HUES64 (cell line): ENCODE data around the gene TXLNB. TPM values are rescaled to one million over a fixed set of nuclear protein-coding genes. Genes with fewer than 3 reads are reported as not detected.

Source experiments
- H3K27ac ChIP-seq: 2 replicates; pipeline ENCODE4 v1.7.0; 2013; ENCODE audit warnings: low read depth, low read length, inconsistent platforms
- H3K27me3 ChIP-seq: 2 replicates; pipeline ENCODE4 v1.6.1; 2013; ENCODE audit warnings: mild to moderate bottlenecking, low read length; ENCODE audit not compliant: insufficient read depth
- H3K36me3 ChIP-seq: 2 replicates; pipeline ENCODE4 v1.6.1; 2013; ENCODE audit warnings: mild to moderate bottlenecking, low read length; ENCODE audit not compliant: insufficient read depth
- H3K4me1 ChIP-seq: 2 replicates; pipeline ENCODE4 v1.6.1; 2013; ENCODE audit warnings: mild to moderate bottlenecking, low read length, moderate library complexity; ENCODE audit not compliant: insufficient read depth
- H3K4me3 ChIP-seq: 2 replicates; pipeline ENCODE4 v1.5.1; 2013; ENCODE audit warnings: mild to moderate bottlenecking, low read length, moderate library complexity
- H3K9ac ChIP-seq: 2 replicates; pipeline ENCODE4 v1.6.1; 2013; ENCODE audit warnings: mild to moderate bottlenecking, low read depth, low read length
- H3K9me3 ChIP-seq: 2 replicates; pipeline ENCODE4 v1.6.1; 2013; ENCODE audit warnings: low read depth, low read length; ENCODE audit not compliant: insufficient read depth
- WGBS: fragments of 150-250, 120-280 bp; methylation state at CpG from one replicate; pipeline ENCODE4 v1.1.7; 2013; ENCODE audit warnings: missing lambda C conversion rate; 5-methylcytosine and 5-hydroxymethylcytosine counted together
- polyA plus RNA-seq, 2 experiments: library from polyadenylated mRNA; stranded (reverse); fragments of 50-300 nt; gene quantifications; one replicate each; pipeline ENCODE4 v1.2.3, GENCODE V29; 2013

Gene TXLNB
- polyA plus RNA-seq (2013, experiment 1 of 2) = 0.10 TPM
- polyA plus RNA-seq (2013, experiment 2 of 2) = 0.25 TPM

- Histone ChIP-seq H3K27me3 (no peaks in the 10 kb centered on the region), H3K4me3 (no peak within 1 kb of the TSS), H3K36me3 (no peaks in the 10 kb centered on the region), H3K9ac (no peak within 1 kb of the TSS), H3K4me1 (peaks cover 22% of the 10 kb centered on the region), H3K27ac (no peak within 1 kb of the TSS), H3K9me3 (no peaks in the 10 kb centered on the region)
- WGBS = 85% methylated on average over 6 of the region's 13 CpGs
These were observed at the start of gene TXLNB for GRCh38 chr6:139291813-139292619. TXLNB (minus strand) TSS chr6:139291998; CDS start chr6:139288899, 3,099 bp downstream.

DNA sequence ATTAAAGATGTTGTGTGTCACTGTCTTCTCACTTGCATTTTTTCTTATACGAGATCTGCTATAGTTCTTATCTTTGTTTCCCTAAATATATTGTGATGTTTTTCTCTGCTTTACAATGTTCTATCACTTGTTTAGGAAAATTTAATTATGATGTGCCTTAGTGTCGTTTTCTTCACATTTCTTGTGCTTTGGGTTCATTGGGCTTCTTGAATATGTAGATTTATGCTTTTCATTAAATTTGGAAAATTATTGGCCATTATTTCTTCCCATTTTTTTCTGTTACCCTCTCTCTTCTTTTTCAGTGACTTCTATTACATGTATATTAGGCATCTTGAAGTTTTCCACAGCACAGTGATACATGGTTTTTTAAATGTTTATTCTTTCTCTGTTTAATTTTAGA, 49.3 kb upstream of the TXLNB start:
- no peaks in the 10 kb centered on the region for H3K27me3 ChIP-seq
- no peaks in the 10 kb centered on the region for H3K36me3 ChIP-seq
- H3K9me3 ChIP-seq = no peaks in the 10 kb centered on the region
- H3K4me3 ChIP-seq = no peak overlapping the region
- 80% methylated on average over 1 of the region's 2 CpGs for WGBS
- peaks cover 6% of the 10 kb centered on the region; the same call in 1 of the 2 replicates for H3K4me1 ChIP-seq
- H3K27ac ChIP-seq = no peak overlapping the region
- H3K9ac ChIP-seq = no peak overlapping the region

GRCh38 chr6:139338795-139339194, 47.0 kb upstream of the TXLNB start:
- Histone ChIP-seq H3K27me3 (no peaks in the 10 kb centered on the region), H3K9ac (no peak overlapping the region), H3K4me1 (no peaks in the 10 kb centered on the region), H3K27ac (no peak overlapping the region), H3K4me3 (no peak overlapping the region), H3K36me3 (no peaks in the 10 kb centered on the region), H3K9me3 (no peaks in the 10 kb centered on the region)
- 95% methylated on average over 9 of the region's 9 CpGs for WGBS

GRCh38 chr6:139337830-139338229, 46.0 kb upstream of the TXLNB start:
- no peak overlapping the region for H3K27ac ChIP-seq
- WGBS = 87% methylated on average over 5 of the region's 5 CpGs
- no peaks in the 10 kb centered on the region for H3K4me1 ChIP-seq

GRCh38 chr6:139337001-139337400, 45.2 kb upstream of the TXLNB start:
- Histone ChIP-seq H3K27ac (no peak overlapping the region), H3K27me3 (no peaks in the 10 kb centered on the region), H3K9me3 (no peaks in the 10 kb centered on the region), H3K36me3 (no peaks in the 10 kb centered on the region), H3K4me3 (no peak overlapping the region), H3K4me1 (no peaks in the 10 kb centered on the region), H3K9ac (no peak overlapping the region)
- WGBS = 93% methylated on average over 1 of the region's 2 CpGs

More at GRCh38 chr6:139337830-139338229, 46.0 kb upstream of the TXLNB start:
- no peaks in the 10 kb centered on the region for H3K9me3 ChIP-seq
- H3K36me3 ChIP-seq = no peaks in the 10 kb centered on the region
- H3K4me3 ChIP-seq = no peak overlapping the region
- no peak overlapping the region for H3K9ac ChIP-seq
- no peaks in the 10 kb centered on the region for H3K27me3 ChIP-seq

DNA sequence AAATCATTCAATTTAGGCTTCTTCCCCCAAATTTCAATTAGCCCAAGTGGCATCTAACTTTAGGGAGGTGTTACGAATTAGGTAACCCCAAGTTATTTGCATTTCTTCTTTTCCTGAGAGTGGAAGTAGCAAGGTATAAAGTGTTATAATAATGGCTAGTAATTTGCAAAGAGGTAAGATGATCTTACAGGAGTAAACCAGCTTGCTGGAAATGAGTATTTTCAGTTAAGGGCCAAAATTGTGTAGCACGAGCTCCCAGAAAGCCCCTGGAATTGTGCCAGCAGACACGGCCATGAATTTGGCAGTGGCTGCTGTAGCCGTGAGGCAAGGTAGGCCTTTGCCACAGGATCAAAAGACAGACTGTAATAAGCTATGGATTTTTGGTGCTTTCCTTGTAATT, 44.7 kb upstream of the TXLNB start:
- H3K9ac ChIP-seq = no peak overlapping the region
- H3K27ac ChIP-seq = no peak overlapping the region
- H3K27me3 ChIP-seq = no peaks in the 10 kb centered on the region
- WGBS = 97% methylated on average over 4 of the region's 4 CpGs
- H3K4me1 ChIP-seq = no peaks in the 10 kb centered on the region
- no peak overlapping the region for H3K4me3 ChIP-seq
- no peaks in the 10 kb centered on the region for H3K9me3 ChIP-seq
- no peaks in the 10 kb centered on the region for H3K36me3 ChIP-seq

GRCh38 chr6:139335447-139336210, 43.8 kb upstream of the TXLNB start:
- H3K9me3 ChIP-seq = no peaks in the 10 kb centered on the region
- no peak overlapping the region for H3K27ac ChIP-seq
- no peaks in the 10 kb centered on the region for H3K4me1 ChIP-seq
- WGBS = 91% methylated on average over 5 of the region's 5 CpGs
- no peaks in the 10 kb centered on the region for H3K27me3 ChIP-seq
- H3K9ac ChIP-seq = no peak overlapping the region
- H3K36me3 ChIP-seq = no peaks in the 10 kb centered on the region
- no peak overlapping the region for H3K4me3 ChIP-seq

- Histone ChIP-seq H3K27me3 (no peaks in the 10 kb centered on the region), H3K36me3 (no peaks in the 10 kb centered on the region), H3K4me1 (no peaks in the 10 kb centered on the region), H3K27ac (no peak overlapping the region), H3K4me3 (no peak overlapping the region), H3K9me3 (no peaks in the 10 kb centered on the region), H3K9ac (no peak overlapping the region)
- WGBS = 88% methylated on average over 5 of the region's 5 CpGs
These were observed 43.1 kb upstream of the TXLNB start for GRCh38 chr6:139334806-139335446.

DNA sequence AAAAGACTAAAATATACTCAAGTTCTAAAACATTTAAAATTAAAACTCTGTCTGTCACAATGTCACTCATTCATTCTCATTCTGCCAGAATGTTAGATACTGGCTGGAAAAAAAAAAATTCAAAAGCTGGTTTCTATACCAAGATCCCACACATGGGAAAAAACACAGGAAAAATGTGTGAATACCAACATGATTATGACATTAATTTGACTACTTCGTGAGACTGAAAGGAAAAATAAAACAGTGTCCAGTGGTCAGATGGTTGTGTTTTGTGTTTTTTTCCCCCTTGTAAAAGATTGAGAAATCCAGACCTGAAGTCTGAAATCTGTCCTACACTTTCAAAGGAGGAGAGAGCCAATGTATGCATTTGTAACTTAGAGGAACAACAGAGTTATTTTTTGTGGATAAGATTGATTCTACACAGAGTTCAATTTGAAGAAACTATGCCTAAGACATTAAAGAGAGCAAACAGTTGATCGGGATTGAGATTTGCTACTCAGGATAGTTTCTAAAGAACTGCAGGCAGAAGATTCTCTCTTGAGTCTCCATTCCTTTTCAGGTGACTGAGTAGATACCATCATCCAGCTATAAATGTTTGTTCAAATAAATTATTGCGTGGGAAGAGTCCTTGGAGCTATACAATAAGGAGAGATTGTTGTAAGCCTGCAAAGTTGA, 39.2 kb upstream of the TXLNB start:
- H3K4me1 ChIP-seq = no peaks in the 10 kb centered on the region
- H3K9ac ChIP-seq = no peak overlapping the region
- 85% methylated on average over 3 of the region's 3 CpGs for WGBS
- no peaks in the 10 kb centered on the region for H3K27me3 ChIP-seq
- H3K9me3 ChIP-seq = 0 out of 2 replicates have a peak, but pooled peaks cover 3% of the 10 kb centered on the region
- H3K36me3 ChIP-seq = no peaks in the 10 kb centered on the region
- no peak overlapping the region for H3K4me3 ChIP-seq
- H3K27ac ChIP-seq = no peak overlapping the region

- Histone ChIP-seq H3K9ac (no peak overlapping the region), H3K27ac (no peak overlapping the region)
- 96% methylated on average over 5 of the region's 5 CpGs for WGBS
These were observed 38.5 kb upstream of the TXLNB start for GRCh38 chr6:139330306-139330705.

More at GRCh38 chr6:139330306-139330705, 38.5 kb upstream of the TXLNB start:
- Histone ChIP-seq H3K4me1 (no peaks in the 10 kb centered on the region), H3K27me3 (no peaks in the 10 kb centered on the region), H3K4me3 (no peak overlapping the region), H3K9me3 (0 out of 2 replicates have a peak, but pooled peaks cover 3% of the 10 kb centered on the region), H3K36me3 (no peaks in the 10 kb centered on the region)
